Bone marrow (tissue), 2 donors: ENCODE results near the gene AKAP13.
"Not testable (repeated sequence)": the region's sequence is repeated elsewhere in the genome, so short reads cannot be mapped to it uniquely, and the experiment has no call there.

ENCODE experiments used
- DNase-seq, 2 donors: peaks; one replicate each; lab custom pipeline; 2025; lab: John Stamatoyannopoulos, UW

AKAP13 gene, protein sequence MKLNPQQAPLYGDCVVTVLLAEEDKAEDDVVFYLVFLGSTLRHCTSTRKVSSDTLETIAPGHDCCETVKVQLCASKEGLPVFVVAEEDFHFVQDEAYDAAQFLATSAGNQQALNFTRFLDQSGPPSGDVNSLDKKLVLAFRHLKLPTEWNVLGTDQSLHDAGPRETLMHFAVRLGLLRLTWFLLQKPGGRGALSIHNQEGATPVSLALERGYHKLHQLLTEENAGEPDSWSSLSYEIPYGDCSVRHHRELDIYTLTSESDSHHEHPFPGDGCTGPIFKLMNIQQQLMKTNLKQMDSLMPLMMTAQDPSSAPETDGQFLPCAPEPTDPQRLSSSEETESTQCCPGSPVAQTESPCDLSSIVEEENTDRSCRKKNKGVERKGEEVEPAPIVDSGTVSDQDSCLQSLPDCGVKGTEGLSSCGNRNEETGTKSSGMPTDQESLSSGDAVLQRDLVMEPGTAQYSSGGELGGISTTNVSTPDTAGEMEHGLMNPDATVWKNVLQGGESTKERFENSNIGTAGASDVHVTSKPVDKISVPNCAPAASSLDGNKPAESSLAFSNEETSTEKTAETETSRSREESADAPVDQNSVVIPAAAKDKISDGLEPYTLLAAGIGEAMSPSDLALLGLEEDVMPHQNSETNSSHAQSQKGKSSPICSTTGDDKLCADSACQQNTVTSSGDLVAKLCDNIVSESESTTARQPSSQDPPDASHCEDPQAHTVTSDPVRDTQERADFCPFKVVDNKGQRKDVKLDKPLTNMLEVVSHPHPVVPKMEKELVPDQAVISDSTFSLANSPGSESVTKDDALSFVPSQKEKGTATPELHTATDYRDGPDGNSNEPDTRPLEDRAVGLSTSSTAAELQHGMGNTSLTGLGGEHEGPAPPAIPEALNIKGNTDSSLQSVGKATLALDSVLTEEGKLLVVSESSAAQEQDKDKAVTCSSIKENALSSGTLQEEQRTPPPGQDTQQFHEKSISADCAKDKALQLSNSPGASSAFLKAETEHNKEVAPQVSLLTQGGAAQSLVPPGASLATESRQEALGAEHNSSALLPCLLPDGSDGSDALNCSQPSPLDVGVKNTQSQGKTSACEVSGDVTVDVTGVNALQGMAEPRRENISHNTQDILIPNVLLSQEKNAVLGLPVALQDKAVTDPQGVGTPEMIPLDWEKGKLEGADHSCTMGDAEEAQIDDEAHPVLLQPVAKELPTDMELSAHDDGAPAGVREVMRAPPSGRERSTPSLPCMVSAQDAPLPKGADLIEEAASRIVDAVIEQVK (N-terminal part only)

DNA sequence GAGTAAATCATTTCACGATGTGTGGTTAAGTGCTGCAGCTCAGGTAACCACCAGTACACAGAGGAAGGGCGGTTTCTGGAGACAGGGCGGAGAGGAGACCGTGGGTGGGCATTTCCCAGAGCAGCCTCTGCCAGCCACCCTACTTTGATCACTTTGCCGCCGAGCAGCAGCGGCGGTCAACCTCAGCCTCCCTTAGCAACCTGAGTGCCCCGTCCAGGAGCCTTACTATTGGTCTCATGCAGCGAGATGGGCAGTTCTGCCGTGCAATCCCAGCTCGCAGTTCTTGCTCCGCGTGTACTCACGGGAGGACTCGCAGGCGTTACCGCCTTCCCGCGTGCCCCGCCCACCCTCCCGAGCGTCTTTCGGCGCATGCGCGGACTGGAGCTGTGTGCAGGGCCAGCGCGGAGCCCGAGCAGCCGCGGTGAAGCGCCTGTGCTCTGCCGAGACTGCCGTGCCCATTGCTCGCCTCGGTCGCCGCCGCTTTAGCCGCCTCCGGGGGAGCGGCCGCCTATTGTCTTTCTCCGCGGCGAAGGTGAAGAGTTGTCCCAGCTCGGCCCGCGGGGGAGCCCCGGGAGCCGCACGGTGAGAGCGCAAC is at the start of gene AKAP13:
Gene AKAP13 (plus strand): TSS at position 387 of the 595 bp plus-strand sequence. CDS start 105,118 bp downstream, outside the sequence.
- peak; percentile 84 to 91 for DNase-seq

DNA sequence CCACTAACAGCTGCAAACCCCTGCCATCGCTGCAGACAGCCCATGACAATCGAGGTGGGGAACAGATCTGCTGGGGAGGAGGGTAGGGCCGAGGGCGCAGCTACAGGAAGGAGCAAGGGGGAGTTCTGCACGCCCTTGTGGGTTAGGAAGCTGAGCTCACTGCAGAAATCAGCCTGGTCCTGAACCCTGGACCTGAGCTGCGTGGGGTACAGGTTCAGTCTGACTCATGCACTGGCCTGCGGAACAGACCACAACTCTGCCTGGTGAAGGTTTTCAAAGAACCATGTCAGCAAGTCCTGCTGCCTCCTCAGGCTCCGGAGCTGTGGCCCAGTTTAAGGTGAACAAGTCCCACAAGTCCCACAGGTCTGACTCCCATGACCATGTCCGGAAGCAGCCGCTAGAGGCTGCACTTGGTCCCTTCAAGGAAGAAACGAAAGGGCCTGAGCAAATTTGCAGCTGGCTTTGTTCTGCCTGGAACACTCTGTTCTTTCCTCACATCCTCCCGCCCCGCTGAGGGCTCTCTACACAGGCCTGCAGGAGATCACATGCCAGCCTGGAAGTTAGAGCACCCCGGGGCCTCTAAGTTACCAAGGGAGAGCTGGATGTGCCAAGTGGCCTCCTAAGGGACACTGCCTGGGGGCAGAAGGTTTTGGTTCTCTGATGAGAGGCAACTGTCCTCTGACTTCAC is 49.4 kb upstream of the AKAP13 start:
- DNase-seq = peak in 1 of 2 donors; percentile 98

DNA sequence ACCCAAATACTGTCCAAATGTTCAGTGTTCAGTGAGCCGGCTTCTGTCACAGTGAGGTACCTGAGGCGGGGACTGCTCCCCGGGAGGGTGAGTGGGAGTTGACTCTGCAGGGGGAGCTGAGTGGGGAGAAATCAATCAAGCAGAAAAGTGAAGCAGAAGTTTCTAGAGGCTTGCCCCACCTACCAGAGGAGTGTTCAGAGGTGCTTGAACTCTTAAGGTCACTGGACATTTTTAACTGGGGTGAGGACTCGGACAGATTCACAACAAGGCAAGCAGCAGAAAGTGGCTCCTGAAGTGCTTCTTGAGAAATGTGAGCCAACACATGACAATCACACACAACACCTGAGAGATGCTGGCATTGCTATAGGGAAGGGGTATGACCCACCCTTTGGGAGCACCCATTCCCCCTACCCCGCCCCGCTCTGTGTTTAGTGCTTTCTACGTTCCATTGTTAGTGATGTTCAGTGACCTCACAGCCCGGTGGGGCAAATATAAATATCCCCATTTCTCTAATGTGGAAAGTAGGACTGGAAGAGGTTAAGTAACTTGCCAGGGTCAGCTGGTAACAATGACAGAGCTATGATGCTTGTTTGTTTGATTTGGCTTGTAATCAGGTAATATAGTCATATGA is 48.6 kb upstream of the AKAP13 start:
- no peak for DNase-seq

DNA sequence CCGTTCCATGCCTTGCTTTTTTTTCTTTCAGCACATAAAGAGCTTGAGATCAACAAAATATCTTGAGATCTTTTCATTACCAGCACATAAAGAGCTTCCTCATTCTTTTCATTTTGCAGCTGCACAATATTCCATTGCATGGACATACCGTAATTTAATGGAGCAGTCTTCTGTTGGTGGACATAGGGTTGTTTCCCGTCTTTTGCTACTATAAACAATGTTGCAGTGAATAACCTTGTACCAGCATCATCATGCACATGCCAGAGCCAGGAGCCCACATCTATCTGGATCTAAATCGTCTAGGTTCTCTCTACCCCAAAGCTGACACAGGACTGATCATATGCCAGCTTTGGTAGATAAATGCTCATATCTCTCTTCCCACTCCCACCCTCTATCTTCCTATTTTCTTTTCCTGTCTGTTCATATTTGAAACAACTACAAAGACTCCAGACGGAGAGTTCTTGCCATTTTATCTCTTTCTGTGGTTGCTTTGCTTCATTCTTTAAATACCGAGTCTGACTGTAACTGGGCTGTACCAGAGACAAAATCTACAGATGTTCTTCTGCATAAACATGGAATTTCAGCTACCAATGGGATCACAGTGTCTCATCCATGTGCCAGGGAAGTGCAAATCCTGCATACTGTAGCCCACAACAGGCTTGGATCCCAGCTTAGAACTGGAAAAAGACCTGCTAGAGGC is 47.1 kb upstream of the AKAP13 start:
- DNase-seq = no peak

DNA sequence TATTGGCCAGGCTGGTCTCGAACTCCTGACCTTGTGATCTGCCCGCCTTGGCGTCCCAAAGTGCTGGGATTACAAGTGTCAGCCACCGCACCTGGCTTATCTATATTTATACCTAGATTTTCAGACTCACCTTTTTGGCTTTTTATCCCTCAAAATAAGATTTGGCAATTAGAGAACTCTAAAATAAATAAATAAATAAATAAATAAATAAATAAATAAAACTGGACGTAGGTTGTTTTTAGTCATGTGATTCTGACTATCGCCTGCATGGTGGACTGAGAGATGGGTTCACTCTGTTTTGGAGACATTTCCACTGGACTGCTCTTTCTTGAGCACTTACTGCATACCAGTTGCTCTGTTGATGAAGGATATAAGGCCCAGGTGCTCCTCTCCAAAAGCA is 46.2 kb upstream of the AKAP13 start:
- DNase-seq = no peak

DNA sequence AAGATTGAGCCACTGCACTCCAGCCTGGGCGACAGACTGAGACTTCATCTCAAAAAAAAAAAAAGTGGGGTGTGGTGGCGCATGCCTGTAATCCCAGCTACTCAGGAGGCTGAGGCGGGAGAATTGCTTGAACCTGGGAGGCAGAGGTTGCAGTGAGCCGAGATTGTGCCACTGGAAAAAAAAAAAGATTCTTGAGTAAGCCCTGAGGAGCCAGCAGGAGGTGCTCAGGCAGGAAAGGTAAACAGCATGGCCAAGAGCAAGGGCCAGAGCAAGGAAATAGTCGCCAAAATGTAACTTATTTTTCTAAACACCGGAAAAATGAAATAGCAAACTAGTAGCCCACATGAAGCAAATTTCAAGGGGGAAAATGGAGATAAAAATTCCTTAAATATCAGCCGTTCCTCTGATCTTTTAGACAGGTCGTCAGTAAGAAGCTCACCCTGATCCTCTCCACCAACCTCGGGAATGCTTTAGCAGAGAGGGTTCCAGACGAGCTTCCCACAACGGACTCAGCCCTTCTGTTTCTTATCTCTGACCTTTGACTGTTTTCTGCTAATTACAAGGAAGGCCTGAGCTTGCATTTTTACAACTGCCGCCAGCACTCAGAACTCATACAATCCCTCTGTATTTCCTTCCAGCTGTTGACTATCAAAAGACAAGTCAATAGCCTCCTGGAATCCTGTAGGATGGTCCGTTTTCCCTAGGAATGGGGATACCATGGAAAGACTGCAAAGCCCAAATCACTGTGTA is 45.0 kb upstream of the AKAP13 start:
- DNase-seq = no peak

DNA sequence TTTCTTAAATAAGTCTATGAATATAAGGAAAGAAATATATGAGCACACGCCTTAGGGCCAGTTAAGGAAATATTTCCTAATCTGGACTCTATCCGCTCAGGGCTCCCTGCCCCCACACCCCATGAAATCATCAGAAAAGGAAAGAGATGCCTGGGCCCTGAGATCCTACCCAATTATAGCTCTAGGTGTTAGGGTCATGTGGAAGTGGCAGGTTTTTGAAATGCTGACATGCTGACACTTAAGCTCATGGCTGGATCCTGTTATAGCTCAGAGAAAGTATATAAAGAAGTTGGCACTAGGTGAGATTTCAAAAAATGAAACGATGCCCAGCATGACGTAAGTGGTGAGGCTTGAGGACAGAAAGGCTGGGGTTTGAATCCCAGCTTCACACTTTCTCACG is 43.5 kb upstream of the AKAP13 start:
- no peak for DNase-seq

DNA sequence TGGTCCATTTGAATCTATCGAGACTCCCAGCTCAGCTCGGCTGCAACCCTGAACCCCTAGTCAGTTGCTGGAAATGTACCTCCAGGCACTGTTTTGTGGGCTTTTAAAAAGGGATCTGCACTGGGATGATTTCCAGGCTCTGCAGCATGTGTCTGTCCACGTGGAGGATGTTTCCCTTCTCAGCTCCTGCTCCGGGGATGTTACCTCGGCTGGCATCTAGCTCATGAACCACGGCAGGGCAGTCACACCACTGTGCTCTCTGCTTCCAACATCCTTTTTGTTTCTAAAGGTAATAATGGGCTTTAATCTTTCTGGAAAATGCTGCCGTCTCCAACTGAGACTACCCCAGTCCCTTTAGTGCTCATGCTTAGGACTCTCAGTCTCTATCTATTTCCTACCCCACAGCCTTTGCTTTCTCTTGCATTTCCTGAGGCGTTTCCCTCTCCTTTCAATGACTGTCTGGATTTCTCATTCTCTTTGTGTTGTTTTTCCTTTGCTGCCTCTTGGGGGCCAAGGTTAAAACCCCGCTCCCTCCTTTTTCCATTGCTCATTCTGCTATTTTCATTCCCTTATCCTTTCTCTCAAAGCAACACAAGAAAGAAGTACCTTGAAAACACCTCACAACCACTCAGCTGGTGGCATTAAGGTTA is 42.9 kb upstream of the AKAP13 start:
- no peak for DNase-seq

DNA sequence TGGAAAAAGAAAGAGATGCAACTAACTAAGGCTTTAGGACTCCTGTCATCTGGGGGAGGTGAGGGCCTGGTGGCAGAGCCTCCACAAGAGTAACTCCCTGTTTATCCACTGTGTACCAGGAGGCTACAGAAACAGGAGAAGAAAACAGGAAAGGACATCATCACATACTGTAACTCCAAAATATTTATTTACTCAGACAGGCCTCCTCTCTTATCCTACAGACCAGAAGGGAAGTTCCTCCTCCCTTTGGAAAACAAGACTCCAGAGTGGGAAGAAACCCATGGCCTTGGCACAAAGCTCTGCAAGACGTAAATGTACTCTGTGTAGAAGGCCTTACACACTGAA is 40.1 kb upstream of the AKAP13 start:
- no peak for DNase-seq

DNA sequence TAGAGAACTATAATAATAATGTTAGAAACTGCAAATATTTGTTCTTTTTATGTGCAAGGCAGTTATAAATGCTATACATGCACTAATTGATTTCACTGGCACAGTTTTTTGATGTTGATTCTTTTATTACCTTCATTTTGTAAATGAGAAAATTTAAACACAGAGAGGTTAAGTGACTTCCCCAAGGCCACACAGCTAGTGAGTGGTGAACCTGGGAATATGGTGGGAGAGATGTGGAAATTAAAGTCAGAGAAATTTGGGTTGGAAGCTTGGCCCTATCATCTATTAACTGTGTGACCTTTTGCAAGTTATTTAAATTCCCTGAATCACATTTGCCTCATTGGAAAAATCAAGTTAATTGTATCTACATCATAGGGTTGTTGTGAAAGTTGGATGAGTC is 39.6 kb upstream of the AKAP13 start:
- no peak for DNase-seq

DNA sequence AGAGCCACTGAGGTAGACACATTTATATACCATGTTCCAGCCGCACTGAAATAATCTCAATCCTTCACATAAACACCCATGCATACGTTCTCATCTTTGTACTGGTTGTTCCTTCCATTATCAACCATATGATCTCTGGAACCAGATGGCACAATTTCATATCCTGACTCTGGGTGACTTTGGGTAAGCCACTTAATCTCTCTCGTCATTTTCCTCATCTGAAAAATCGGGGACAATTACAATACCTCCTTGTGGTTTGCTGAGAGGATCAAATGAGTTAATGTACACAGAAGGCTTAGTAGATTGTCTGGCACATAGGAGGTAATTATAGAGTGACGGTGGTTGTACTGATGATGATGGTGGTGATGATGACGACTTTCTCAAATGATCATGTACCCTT is 38.2 kb upstream of the AKAP13 start:
- not testable (repeated sequence) for DNase-seq

DNA sequence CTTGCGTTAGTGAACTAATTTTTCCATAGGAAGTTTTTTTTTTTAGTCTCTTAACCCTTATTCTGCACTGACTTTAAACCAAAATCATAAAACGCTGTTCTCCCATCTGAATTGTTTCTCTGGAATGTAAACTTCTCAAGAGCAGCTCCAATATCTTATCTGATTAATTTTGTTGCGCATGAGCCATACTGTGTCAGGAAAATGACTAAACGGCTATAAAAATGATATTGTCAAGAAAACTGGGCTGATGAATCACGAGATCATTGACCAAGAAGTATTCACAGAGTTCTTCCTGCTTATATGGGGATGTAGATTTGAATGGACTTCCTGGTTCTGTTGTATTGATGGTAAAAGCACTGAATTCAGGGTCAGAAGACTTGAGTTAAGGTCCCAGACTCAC is 37.0 kb upstream of the AKAP13 start:
- DNase-seq = not testable (repeated sequence)

DNA sequence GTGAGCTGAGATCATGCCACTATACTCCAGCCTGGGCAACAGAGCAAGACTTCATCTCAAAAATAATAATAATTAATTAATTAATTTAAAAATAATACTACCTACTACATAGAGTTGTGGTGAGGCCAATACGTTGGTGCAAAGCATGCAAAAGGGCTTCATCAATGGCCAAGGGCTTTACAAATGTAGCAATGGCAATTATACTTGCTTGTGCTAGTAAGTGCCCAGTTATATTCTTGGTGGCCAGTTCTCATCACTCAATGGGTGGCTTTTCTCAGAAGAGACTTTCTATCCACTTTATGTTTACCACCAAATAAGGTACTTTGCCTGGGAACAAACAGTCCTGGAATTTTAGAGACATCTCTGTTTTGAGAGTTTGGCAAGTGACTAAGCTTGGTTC is 36.2 kb upstream of the AKAP13 start:
- DNase-seq = not testable (repeated sequence)

DNA sequence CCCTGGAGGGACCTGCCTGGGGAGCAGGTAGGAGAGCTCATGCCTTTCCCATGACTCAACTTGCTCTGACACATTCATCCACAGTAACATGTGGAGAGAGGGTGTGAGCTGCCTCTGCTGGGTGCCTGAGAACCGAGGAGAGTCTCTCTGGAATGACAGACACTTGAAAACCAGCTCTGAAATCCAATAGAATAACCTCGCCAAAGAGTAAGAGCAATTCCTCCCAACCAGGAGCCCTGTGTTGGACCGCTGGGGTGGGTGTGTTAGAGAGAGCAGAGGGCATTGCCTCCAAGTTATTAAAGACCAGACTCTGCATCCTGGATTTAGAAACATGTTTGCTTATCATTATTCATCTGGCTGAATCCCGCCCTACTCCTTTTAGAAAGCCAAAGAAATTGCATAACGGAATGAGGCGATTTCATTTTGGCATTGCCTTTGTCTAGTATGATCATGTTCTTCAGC is 35.7 kb upstream of the AKAP13 start:
- DNase-seq = not testable (repeated sequence)

DNA sequence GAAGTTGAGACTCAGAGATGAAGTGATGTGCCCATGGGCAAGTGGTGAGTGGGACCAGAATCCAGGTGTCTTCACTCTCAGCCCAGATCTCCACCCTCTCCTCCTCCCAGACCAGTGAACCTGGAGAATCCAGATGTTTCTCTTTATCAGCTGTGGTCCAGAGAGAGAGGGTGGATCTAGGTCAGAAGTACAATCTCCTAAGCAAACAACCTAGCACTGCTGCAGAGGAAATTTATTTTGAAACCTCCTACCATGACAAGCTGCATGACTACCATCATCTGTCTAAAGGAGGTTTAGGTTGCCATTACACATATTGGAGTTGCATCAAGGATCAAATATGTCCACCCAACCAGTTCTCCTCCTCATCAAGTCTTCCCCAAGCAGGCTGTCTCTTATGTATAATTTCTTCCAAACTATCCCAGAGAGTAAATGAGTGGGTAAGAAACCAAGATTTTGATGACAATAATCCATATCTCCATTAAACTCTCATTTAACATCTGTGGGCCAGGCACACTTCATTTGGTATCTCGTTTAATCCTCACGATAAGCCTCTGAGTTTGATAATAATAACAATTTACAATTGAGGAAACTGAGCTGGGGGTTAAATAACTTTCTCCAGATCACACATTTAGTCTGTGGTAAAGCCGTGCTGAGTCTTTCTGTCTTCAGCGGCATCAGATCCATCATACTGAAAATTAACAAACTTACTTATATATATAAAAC is 35.0 kb upstream of the AKAP13 start:
- not testable (repeated sequence) for DNase-seq

DNA sequence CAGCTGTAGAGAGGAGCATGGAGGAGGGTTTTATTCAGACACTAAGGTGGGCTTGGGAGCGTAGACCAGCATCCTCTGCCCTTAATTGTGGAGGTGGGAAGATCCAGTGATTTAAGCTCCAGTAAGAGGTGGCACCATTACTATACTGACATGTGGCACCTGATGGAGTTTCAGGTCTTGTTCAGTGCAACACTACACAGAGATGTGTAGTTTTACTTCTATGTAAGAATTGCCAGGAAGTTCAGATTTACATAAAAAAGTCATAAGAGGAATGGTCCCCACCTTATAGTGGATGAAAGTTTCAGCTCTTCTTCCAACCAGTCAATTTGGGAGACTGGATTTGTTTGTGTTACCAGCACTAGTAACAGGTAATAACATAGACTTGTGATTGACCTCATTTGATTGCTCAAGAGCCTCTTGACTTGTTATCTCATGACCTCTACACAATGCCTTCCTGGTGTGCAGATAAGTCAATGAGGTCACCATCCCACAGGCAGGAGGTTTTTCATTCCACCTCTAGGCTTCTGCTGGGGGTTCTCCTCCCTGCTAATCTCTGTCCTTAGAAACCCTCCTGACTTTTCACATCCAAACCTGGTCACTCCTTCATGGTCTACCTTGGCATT is 33.8 kb upstream of the AKAP13 start:
- DNase-seq = not testable (repeated sequence)

DNA sequence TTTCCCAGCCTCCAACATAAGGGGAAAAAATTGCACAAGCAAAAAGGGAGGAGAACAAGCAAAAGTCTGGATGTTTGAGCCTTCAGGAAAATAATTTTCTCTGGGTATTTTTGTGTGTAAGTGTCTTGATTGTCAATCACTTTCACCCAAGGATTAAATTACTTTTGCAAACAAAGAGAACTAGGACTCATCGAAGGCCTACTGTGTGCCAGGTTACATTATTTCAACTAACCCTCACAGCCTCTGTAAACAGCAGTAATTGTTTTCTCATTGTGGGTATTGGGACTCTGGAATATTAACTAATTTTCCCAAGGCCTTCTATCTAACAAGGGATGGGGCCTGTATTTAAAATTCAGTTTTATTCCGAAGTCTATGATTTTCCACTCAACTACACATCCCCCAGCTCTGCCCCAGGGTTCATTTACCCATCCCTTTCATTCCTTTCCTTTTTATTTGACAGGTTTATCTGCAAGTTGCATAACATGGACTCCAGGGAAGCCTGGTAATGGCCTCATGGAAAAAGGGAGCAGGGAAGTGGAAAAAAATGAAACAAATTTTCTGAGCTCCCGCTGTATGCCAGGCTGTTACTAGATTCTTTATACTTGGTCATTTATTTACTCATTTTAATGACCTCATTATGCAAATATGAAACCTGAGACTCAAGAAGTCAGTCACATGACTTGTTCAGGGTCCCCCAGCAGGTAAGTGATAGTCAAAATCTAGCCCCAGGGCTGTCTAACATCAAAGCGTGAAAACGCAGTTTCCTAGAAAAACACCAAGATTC is 32.9 kb upstream of the AKAP13 start:
- DNase-seq = not testable (repeated sequence)
